ENCODE data around the gene IL36RN. TPM values are rescaled to one million over a fixed set of nuclear protein-coding genes. Genes with fewer than 3 reads are reported as not detected.

IL36RN gene
- total RNA-seq, 4 donors from 2014 or later, result 0.93 to 1.7 TPM; not detected in 2

GRCh38 chr2:113061241-113061640, 2.2 kb downstream of the IL36RN start:
- Histone ChIP-seq H3K36me3 (no peaks in the 10 kb centered on the region), H3K4me1 (no peaks in the 10 kb centered on the region), H3K27ac (no peak overlapping the region), H3K4me3 (no peak overlapping the region), H3K27me3 (peaks cover 17% of the 10 kb centered on the region), H3K9me3 (peaks cover 0 to 2% (median 0%) of the 10 kb centered on the region in 3 donors)
- 57 to 80% methylated on average over 1 of the region's 2 CpGs for WGBS, 2 donors (ENCODE audit: low coverage in 1 of 2)
- no peak for ATAC-seq
- TF ChIP-seq EP300 (IDR thresholded peaks at IDR 0.05) (no peak), POLR2AphosphoS5 (IDR thresholded peaks at IDR 0.05) (no peak), CTCF (IDR thresholded peaks at IDR 0.05) (no peak), POLR2A (IDR thresholded peaks at IDR 0.05) (no peak)

- Histone ChIP-seq H3K27ac (no peak overlapping the region), H3K9me3 (no peaks in the 10 kb centered on the region), H3K4me1 (no peaks in the 10 kb centered on the region), H3K4me3 (no peak overlapping the region), H3K27me3 (peaks cover 17% of the 10 kb centered on the region), H3K36me3 (no peaks in the 10 kb centered on the region)
- 93 to 94% methylated on average over 2 to 6 of the region's 18 CpGs for WGBS, 2 donors (ENCODE audit: low coverage in 1 of 2)
- no peak for ATAC-seq
- TF ChIP-seq POLR2A (IDR thresholded peaks at IDR 0.05), result no peak
Observed at GRCh38 chr2:113061896-113062770, 3.1 kb downstream of the IL36RN start.

DNA sequence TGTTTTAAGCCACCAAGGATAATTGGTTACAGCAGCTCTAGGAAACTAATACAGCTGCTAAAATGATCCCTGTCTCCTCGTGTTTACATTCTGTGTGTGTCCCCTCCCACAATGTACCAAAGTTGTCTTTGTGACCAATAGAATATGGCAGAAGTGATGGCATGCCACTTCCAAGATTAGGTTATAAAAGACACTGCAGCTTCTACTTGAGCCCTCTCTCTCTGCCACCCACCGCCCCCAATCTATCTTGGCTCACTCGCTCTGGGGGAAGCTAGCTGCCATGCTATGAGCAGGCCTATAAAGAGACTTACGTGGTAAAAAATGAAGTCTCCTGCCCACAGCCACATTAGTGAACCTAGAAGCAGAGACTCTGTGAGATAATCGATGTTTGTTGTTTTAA, 5.3 kb downstream of the IL36RN start:
- no peak overlapping the region for H3K4me3 ChIP-seq
- ATAC-seq, result no peak
- no peak overlapping the region for H3K27ac ChIP-seq
- peaks cover 17% of the 10 kb centered on the region for H3K27me3 ChIP-seq
- H3K4me1 ChIP-seq, result no peaks in the 10 kb centered on the region
- TF ChIP-seq POLR2AphosphoS5 (IDR thresholded peaks at IDR 0.05) (no peak), CTCF (IDR thresholded peaks at IDR 0.05) (no peak), POLR2A (IDR thresholded peaks at IDR 0.05) (no peak), EP300 (IDR thresholded peaks at IDR 0.05) (no peak)
- WGBS, 2 donors (ENCODE audit: low coverage in 1 of 2), result 58 to 76% methylated on average over 4 to 5 of the region's 5 CpGs
- no peaks in the 10 kb centered on the region for H3K36me3 ChIP-seq
- no peaks in the 10 kb centered on the region for H3K9me3 ChIP-seq

DNA sequence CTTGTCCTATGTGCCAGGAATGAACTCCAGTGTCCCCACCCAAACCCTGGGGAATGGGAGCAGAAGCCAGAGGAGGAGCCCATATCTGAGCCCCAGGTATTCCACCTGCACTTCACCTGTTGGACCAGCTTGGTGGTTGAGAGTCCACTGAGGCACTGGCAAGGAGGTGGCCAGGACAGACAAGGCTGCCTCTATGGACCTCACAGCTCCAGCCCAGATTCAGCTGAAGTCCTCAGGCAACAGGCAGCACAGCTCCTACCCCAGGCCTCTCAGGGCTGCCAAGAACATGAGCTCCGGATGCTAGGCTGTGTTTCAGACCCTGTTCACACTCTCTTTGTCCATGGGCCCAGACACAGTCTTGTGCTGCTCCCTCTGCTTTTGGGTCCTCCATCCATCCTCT, 5.9 kb downstream of the IL36RN start:
- Histone ChIP-seq H3K27ac (no peak overlapping the region), H3K36me3 (no peaks in the 10 kb centered on the region), H3K9me3 (no peaks in the 10 kb centered on the region), H3K4me1 (no peaks in the 10 kb centered on the region), H3K4me3 (no peak overlapping the region), H3K27me3 (peaks cover 17% of the 10 kb centered on the region)
- ATAC-seq, result no peak
- TF ChIP-seq POLR2A (IDR thresholded peaks at IDR 0.05) (no peak), POLR2AphosphoS5 (IDR thresholded peaks at IDR 0.05) (no peak), CTCF (IDR thresholded peaks at IDR 0.05) (no peak), EP300 (IDR thresholded peaks at IDR 0.05) (no peak)
- WGBS, 2 donors (ENCODE audit: low coverage in 1 of 2), result 75% methylated on average over 1 of the region's 1 CpG; no CpG with 5 or more reads in 1 of the 2 donors

- no peaks in the 10 kb centered on the region for H3K4me1 ChIP-seq
- peaks cover 3% of the 10 kb centered on the region for H3K27me3 ChIP-seq
- H3K36me3 ChIP-seq, result no peaks in the 10 kb centered on the region
- WGBS, 2 donors (ENCODE audit: low coverage in 1 of 2), result 81 to 100% methylated on average over 1 to 3 of the region's 3 CpGs
- H3K9me3 ChIP-seq, result no peaks in the 10 kb centered on the region
- no peak within 1 kb of the TSS for H3K4me3 ChIP-seq
- ATAC-seq, result no peak
- H3K27ac ChIP-seq, result no peak within 1 kb of the TSS
- TF ChIP-seq POLR2A (IDR thresholded peaks at IDR 0.05) (no peak), CTCF (IDR thresholded peaks at IDR 0.05) (no peak), EP300 (IDR thresholded peaks at IDR 0.05) (no peak), POLR2AphosphoS5 (IDR thresholded peaks at IDR 0.05) (no peak)
Observed at GRCh38 chr2:113067681-113068080, 8.7 kb downstream of the IL36RN start, which contains the start of gene IL1F10. TSS of gene IL1F10 (plus strand) at chr2:113067970. CDS start at chr2:113072739, 4,769 bp downstream.
